Measurements from ENCODE around the gene ELOA. TPM values are rescaled to one million over a fixed set of nuclear protein-coding genes. Genes with fewer than 3 reads are reported as not detected.
A peak's percentile ranks its signal among the peaks of the same experiment; 100 is the strongest.
"Not testable (repeated sequence)": the region's sequence is repeated elsewhere in the genome, so short reads cannot be mapped to it uniquely, and the experiment has no call there.

The ELOA gene
- total RNA-seq, 2 experiments from 2014 or later = 27.0 to 27.7 TPM

DNA sequence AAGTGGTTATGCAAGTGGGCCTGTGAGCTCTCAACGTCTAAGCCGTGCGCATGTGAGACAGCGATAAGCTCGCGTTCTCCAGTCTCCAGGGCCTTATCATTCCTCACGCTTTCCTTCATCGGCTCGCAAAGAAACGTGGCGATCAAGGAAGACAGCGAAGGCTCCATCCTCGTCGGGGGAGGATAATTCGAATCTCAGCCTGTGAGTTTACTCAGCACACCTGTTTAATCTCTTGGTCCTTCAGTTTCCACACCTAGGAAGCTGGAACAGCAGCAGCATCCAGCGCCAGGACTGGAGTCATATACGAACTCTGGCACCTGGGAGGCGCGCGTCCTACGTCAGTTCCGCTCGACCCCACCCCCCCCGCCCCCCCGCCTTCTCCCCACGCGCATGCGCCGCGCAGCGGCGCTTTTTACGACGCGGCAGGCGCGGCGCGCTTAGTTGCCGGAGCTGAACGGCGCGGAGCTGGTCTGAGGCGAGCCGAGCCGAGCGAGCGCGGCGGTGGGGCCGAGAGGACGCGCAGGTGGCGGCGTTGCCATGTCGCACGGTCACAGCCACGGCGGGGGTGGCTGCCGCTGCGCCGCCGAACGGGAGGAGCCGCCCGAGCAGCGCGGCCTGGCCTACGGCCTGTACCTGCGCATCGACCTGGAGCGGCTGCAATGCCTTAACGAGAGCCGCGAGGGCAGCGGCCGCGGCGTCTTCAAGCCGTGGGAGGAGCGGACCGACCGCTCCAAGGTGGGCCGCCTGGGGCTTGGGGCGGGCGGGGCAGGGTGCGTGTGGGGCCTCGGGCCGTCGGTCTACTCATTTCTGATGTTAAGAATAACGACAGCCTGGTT is 34.9 kb downstream of the ELOA start, which contains the start of gene PITHD1:
TSS of gene PITHD1 (plus strand) at position 440 of the 836 bp plus-strand sequence. CDS start at position 538, 98 bp downstream.
- ATAC-seq (ENCODE audit: low read depth) (peak; percentile 91), DNase-seq (peak; percentile 90)
- Mint-ChIP-seq H3K4me1 (peaks cover 41% of the 10 kb centered on the region), H3K36me3 (peaks cover 6% of the 10 kb centered on the region), H3K27me3 (no peaks in the 10 kb centered on the region), H3K9me3 (no peaks in the 10 kb centered on the region), H3K27ac (peak within 1 kb of the TSS; percentile 95), H3K4me3 (peak within 1 kb of the TSS; percentile 93)
- POLR2A ChIA-PET = interaction anchor here (0.8 to 5.3 kb wide), 13 partner anchors 13 to 434 kb away, joined by 3 to 62 read pairs (median 6); partner anchors contain the start of genes ELOA, GALE, HMGCL and HNRNPR

DNA sequence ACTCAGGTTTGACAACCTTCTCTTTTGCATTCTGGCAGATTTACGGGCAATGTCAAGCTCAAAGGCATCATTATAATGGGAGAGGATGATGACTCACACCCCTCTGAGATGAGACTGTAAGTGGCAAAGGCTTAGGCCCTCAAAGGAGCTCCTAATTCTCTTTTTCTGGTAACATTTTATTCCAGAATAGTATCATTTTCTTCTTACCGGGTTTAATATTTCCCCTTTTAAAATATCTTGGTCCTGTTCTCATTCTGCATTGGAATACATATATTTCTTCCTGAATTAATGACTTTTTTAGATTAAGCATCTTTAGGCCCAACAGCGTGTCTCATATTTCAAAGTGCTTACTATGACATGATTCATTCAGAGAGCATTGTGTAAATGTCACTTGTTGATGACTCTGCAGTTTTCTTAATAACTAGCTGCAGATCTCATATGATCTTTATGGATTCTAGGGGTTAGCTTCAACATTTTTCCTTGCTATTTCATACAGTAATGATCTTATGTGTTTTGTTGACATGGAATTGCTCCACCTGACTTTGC is 36.6 kb downstream of the ELOA start:
- Mint-ChIP-seq H3K27ac (peak overlapping the region; percentile 83), H3K4me1 (peaks cover 30% of the 10 kb centered on the region), H3K4me3 (peak overlapping the region; percentile 93), H3K27me3 (no peaks in the 10 kb centered on the region), H3K36me3 (peaks cover 7% of the 10 kb centered on the region), H3K9me3 (no peaks in the 10 kb centered on the region)
- POLR2A ChIA-PET = interaction anchor here (0.7 to 5.3 kb wide), 6 partner anchors 11 to 129 kb away, joined by 3 to 62 read pairs (median 4); partner anchors contain the start of genes ELOA, GALE, HMGCL and LYPLA2
- DNase-seq (no peak), ATAC-seq (ENCODE audit: low read depth) (no peak)

DNA sequence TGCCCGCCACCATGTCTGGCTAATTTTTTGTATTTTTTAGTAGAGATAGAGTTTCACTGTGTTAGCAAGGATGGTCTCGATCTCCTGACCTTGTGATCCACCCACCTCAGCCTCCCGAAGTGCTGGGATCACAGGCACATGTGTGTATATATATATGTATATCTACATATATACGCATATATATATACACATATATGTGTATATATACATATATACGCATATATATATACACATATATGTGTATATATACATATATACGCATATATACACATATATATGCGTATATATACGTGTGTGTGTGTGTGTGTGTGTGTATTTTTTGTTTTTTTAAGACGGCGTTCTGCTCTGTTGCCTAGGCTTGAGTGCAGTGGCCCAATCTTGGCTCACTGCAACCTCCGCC is 39.9 kb downstream of the ELOA start:
- DNase-seq; ATAC-seq (ENCODE audit: low read depth); H3K9me3 Mint-ChIP-seq; H3K27me3 Mint-ChIP-seq; H3K27ac Mint-ChIP-seq; H3K4me3 Mint-ChIP-seq: not testable (repeated sequence)
- H3K36me3 Mint-ChIP-seq = peaks cover 24% of the 10 kb centered on the region
- POLR2A ChIA-PET = interaction anchor here (1.7 kb wide), 1 partner anchor 170 kb away, joined by 3 read pairs; no protein-coding TSS in a partner anchor
- H3K4me1 Mint-ChIP-seq = peaks cover 16% of the 10 kb centered on the region

DNA sequence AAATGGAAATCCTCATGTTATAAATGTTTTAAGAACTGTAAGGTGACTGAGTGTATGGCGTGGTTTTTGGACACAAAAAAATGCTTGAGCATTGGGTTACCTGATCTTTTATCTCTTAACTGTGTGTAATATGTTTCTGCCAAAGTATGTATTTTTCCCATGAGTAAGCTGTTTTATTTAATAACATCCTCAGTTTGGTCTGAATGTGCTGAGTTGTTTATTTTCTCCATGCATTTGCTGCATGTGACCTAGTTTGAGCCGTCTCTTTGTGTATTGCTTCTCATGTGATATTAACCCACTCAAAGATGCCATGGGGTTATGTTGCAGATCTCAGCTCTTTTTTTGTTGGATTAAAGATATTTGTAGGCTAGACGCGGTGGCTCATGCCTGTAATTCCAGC is 41.6 kb downstream of the ELOA start:
- H3K36me3 Mint-ChIP-seq = peaks cover 30% of the 10 kb centered on the region
- POLR2A ChIA-PET = no interaction called here

DNA sequence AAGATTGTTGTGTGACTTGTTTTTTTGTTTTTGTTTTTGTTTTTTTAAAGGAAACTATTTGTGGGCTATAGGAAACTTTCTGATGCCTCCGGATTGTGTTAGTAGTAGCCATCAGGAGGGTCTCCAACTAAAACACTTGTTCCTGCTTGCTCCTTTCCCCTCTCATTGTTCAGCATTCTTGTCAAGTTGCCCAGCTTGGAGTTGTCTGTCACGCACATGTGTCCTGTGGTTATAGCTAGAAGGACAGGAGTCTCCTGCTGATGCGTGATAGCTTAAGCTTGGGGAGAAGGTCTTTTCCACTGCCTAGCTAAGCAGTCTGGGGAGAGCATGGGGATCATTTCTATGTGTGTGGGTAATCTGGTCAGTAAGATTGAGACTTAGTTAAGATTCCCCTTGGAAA is 44.4 kb downstream of the ELOA start:
- POLR2A ChIA-PET = interaction anchor here (1.0 to 1.4 kb wide), 2 partner anchors 11 to 13 kb away, joined by 3 to 4 read pairs; partner anchors contain the start of gene GALE
- ATAC-seq (ENCODE audit: low read depth) = no peak
- Mint-ChIP-seq H3K27ac (no peak overlapping the region), H3K4me3 (no peak overlapping the region), H3K36me3 (peaks cover 31% of the 10 kb centered on the region), H3K9me3 (no peaks in the 10 kb centered on the region), H3K27me3 (no peaks in the 10 kb centered on the region), H3K4me1 (peaks cover 9% of the 10 kb centered on the region)
- DNase-seq = no peak

More for the DNA sequence above, 41.6 kb downstream of the ELOA start:
- Mint-ChIP-seq H3K27ac (no peak overlapping the region), H3K4me3 (no peak overlapping the region), H3K9me3 (no peaks in the 10 kb centered on the region), H3K27me3 (no peaks in the 10 kb centered on the region), H3K4me1 (peaks cover 8% of the 10 kb centered on the region)
- ATAC-seq (ENCODE audit: low read depth) (no peak), DNase-seq (no peak)

DNA sequence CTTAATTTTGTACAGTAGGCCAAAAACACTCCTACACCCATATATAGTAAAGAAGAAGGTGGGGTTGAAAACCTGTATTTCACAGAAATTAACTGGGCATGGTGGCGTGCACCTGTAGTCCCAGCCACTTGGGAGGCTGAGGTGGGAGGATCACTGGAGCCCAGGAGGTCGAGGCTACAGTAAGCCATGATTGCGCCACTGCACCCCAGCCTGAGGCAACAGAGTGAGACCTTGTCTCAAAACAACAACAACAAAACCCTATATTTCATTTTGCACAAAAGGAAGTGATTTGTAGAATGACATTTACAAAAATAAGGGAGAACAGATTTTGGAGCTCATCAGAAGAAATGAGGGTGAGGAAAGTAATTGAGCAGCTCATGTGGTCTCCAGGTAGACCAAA is 45.4 kb downstream of the ELOA start:
- H3K36me3 Mint-ChIP-seq = peaks cover 31% of the 10 kb centered on the region

DNA sequence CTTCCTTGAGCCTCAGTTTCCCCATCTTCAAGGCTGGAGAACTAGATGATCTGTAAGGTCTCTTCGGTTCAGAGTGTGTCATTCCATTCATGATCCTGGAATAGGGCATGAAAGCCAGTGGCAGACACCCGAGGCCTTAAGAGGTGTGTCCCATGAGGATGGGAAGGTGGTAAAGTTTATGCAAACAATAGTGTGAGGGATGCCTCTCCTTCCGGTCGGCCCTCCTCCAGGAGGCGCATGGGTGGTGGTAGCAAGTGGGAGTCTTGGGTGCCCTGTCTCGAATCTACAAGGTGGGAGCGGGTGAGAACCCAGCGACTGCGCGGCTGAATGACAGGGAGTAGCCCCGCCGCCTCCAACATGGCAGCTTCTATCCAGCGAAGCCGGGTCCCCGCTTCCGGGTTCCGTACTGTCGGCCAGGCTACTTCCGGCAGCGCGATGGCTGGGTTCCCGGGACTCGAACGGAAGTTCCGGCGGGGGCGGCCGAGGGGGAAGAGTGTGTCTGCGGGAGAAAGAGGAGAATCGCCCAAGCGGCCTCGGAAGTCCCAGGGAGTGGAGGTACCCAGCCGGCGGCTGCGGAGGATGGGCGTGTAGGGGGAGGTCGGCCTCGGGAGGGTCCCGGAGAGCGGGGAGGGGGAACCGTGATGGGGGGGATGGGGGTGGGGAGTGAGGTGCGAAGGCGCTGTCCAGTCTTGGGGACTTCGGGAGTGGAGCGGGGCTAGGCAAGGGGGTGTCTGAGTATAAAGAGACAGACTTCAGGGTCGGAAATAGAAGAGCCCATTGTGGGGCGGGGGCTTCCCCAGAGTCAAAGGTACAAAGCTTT is 47.6 kb downstream of the ELOA start, which contains the start of gene LYPLA2:
TSS of gene LYPLA2 (plus strand) at position 450 of the 820 bp plus-strand sequence. CDS start 1,538 bp downstream, outside the sequence.
- DNase-seq = peak; percentile 87
- no peaks in the 10 kb centered on the region for H3K27me3 Mint-ChIP-seq
- peaks cover 31% of the 10 kb centered on the region for H3K36me3 Mint-ChIP-seq
- peak; percentile 92 for ATAC-seq (ENCODE audit: low read depth)
- peaks cover 12% of the 10 kb centered on the region for H3K4me1 Mint-ChIP-seq
- H3K27ac Mint-ChIP-seq = peak within 1 kb of the TSS; percentile 98
- peak within 1 kb of the TSS; percentile 98 for H3K4me3 Mint-ChIP-seq
- H3K9me3 Mint-ChIP-seq = no peaks in the 10 kb centered on the region
- POLR2A ChIA-PET = interaction anchor here (0.7 to 3.9 kb wide), 8 partner anchors 10 to 263 kb away, joined by 3 to 62 read pairs (median 4); partner anchors contain the start of genes ELOA, GALE, HMGCL and PITHD1

More for the DNA sequence above, 45.4 kb downstream of the ELOA start:
- no peak for ATAC-seq (ENCODE audit: low read depth)
- Mint-ChIP-seq H3K27me3 (no peaks in the 10 kb centered on the region), H3K27ac (no peak overlapping the region), H3K4me1 (peaks cover 12% of the 10 kb centered on the region), H3K4me3 (no peak overlapping the region), H3K9me3 (no peaks in the 10 kb centered on the region)
- DNase-seq = no peak
- POLR2A ChIA-PET = interaction anchor here (1.0 to 3.9 kb wide), 3 partner anchors 9 to 12 kb away, joined by 3 to 62 read pairs (median 4); partner anchors contain the start of genes GALE and PITHD1

DNA sequence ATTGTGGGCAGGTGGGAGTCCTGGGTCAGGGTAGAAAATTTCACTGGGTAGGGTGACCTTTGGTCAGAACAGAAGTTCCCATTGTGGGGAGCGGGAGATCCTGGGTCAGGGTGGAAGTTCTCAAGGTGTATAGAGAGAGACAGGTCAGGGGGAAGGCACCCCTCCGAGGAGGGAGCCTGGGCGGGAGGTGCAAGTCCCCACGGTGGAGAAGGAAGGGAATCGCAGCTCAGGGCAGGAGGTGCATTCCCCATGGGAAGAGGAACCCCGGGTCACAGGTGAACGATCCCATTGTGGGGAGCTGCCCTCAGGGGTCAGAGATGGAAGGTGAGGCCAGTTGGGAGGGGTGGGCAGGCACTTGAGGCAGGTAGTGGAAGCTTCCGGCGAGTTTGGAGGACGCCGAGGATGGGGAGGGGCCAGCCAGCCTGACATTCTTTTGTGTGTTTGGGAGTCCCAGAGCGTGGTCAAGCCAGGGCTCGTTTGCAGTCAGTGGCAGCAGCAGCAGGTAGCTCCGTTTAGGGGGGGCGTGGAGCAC is 48.3 kb downstream of the ELOA start:
- Mint-ChIP-seq H3K9me3 (no peaks in the 10 kb centered on the region), H3K4me1 (peaks cover 12% of the 10 kb centered on the region), H3K27ac (peak overlapping the region; percentile 98), H3K4me3 (peak overlapping the region; percentile 98), H3K36me3 (peaks cover 28% of the 10 kb centered on the region), H3K27me3 (no peaks in the 10 kb centered on the region)
- peak; percentile 56 for DNase-seq
- ATAC-seq (ENCODE audit: low read depth) = peak; percentile 37
- POLR2A ChIA-PET = interaction anchor here (0.7 to 3.9 kb wide), 7 partner anchors 9 to 263 kb away, joined by 3 to 62 read pairs (median 4); partner anchors contain the start of genes ELOA, GALE, HMGCL and PITHD1

DNA sequence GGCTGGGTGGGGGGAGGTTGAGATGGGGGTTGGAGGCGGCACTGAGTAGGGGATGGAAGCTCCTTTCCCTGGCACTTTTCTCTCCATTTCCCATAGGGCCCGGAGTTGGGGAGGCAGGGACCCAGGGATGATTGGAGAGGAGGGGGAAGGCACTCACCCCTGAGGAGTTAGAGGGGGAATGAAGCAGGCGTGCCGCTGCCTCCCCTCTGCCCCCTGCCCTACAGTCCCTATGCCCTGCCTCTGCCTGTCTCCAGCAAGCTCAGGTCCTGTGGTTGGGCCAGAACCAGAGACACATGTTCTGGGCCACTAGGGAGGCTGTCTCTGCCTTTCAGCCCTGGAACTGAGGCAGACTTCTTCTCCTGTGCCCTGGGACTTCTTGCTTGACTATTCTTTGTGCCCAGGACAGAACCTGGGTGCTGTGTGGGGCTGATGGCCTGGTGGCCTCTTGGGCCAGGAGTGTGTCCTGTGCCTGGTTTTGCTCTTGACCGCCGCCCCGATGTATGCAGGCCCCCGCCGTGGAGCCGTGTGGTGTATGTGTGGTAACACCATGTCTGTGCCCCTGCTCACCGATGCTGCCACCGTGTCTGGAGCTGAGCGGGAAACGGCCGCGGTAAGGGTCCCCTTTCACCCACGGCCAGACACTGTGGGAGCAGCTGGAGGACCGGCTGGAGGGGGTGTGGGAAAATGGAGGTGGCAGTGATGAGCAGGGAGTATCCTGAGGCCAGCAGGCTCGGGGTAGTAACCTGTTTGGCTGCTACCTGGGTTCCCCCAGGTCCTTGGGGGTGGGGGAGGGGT is 49.1 kb downstream of the ELOA start:
- H3K4me1 Mint-ChIP-seq = peaks cover 12% of the 10 kb centered on the region
- DNase-seq = no peak
- H3K27me3 Mint-ChIP-seq = no peaks in the 10 kb centered on the region
- POLR2A ChIA-PET = interaction anchor here (1.3 to 3.9 kb wide), 5 partner anchors 9 to 264 kb away, joined by 3 to 62 read pairs (median 12); partner anchors contain the start of genes GALE, PITHD1, PNRC2 and RPL11
- no peak for ATAC-seq (ENCODE audit: low read depth)
- H3K36me3 Mint-ChIP-seq = peaks cover 23% of the 10 kb centered on the region
- peak overlapping the region; percentile 98 for H3K27ac Mint-ChIP-seq
- H3K9me3 Mint-ChIP-seq = no peaks in the 10 kb centered on the region
- H3K4me3 Mint-ChIP-seq = peak overlapping the region; percentile 98

DNA sequence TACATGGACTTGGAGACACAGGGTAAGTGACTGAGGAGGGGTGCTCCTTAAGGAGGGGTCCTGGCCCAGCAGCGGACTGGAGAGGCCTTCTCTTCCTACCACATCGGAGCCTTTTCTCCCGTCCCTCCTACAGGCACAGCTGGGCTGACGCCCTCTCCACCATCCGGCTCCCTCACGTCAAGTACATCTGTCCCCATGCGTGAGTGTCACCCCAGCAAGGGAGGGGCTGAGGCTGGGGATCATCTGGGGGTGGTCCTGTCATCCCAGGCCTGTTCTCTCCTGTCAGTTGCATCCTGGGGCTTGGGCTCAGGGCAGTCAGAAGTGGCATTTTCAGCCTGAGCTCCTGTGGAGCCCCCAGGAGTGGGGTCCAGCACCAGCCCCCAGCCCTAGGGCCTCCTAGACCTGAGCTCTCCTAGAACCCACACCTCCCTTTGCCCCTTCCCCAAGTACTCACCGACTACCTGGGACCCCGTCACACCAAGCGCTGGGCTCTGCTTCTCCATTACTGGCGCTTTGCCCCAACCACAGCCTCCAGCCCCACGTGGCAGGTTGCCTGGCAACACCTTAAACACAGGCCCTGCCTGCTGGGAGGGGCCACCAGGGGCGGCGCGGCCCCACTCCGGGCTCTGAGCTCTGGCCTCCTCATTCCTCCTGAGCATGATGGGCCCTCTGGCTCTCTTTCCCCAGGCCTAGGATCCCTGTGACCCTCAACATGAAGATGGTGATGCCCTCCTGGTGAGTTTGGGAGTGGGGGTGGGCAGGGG is 49.9 kb downstream of the ELOA start:
- POLR2A ChIA-PET = interaction anchor here (0.7 kb wide), 1 partner anchor 166 kb away, joined by 3 read pairs; the partner anchor contains the start of gene PNRC2
- Mint-ChIP-seq H3K4me3 (peak overlapping the region; percentile 40), H3K27me3 (no peaks in the 10 kb centered on the region), H3K9me3 (no peaks in the 10 kb centered on the region), H3K4me1 (peaks cover 12% of the 10 kb centered on the region), H3K27ac (no peak overlapping the region), H3K36me3 (peaks cover 16% of the 10 kb centered on the region)
- peak; percentile 45 for DNase-seq
- ATAC-seq (ENCODE audit: low read depth) = no peak
